GM19193 (cell line): ENCODE results near the gene OXLD1.
A peak's percentile ranks its signal among the peaks of the same experiment; 100 is the strongest.

Experiments used
- POLR2A ChIP-seq: IDR thresholded peaks from 4 replicates; pipeline ENCODE4 v1.6.1; 2011; ENCODE audit not compliant: insufficient read depth, insufficient read length; ENCODE audit errors: extremely low read depth

Gene OXLD1

DNA sequence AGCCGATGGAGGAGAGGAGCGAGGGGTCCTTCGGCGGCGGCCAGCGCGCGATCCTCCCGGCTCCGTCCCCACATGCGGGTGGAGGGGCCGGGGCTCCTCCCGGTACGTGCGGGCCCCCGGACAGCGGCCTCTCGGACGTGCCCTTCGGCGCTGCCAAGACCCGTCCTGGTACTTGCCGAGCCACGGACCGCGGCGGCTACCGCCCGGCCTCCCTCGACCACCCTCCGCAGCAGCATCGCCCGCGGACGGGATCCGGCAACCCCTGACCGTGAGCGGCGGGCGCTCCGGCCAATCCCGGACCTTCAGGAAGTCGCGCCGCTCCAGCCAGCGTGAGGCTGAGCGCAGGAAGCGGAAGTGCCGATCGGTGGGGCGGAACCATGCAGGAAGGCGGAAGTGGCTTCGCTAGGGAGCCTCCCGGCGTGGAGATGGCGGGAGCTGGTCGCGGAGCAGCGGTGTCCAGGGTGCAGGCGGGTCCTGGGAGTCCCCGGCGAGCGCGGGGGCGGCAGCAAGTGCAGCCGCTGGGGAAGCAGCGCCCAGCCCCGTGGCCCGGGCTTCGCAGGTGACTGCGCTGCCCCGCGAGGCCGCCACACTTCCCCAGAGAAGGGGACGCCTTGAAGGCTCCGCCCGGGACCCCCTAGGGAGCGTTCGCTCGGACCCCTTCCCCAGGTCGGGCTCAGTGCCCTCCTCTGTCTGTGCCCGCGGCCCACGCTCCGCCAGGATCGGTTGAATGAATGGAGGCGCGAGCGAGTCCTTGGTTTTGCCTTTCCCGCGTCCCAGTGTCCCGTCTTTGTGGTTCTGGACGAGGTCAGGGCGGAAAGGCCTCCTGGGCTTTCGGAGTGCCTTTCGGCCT lies at the start of gene OXLD1, which contains the start of gene CCDC137:
TSS of gene OXLD1 (minus strand) at position 264 of the 850 bp plus-strand sequence. CDS start at position 236, 28 bp downstream.
TSS of gene CCDC137 (plus strand) at position 396 of the 850 bp plus-strand sequence. CDS start at position 426, 30 bp downstream.
- TF ChIP-seq POLR2A = peak; percentile 98

DNA sequence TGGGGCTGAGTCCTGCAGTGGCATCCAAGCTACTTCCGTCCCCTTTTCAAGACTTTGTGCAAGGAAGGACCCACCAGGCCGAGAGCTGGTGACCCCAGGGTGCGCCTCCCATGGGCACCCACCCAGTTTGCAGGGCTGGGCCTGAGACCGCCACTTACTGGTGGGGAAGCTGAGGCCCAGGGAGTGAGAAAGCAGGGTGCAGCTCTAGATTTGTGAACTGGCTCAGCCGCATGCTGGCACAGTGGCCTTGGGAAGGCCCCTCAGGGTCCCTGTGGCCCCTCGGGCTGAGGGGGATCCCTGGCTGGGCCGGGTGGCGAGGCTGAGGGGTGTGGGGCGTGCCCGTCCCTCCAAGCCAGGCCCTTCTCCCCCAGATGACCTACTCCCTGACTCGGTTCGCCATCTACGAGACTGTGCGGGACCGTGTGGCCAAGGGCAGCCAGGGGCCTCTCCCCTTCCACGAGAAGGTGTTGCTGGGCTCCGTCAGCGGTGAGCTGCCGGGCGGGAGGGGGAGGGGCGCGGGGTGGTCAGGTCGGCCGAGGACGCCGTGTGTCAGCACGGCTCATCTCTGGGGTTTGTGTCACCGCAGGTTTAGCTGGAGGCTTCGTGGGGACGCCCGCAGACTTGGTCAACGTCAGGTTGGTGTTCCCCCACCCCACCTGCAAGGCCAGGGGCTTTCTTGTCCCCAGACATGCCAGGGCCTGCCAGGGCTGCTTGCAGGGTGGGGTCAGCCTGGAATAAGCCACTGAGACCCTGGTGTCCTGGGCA lies 48.9 kb upstream of the OXLD1 start:
- no peak for TF ChIP-seq POLR2A

GRCh38 chr17:81714412-81715106 lies 48.2 kb upstream of the OXLD1 start:
- no peak for TF ChIP-seq POLR2A

DNA sequence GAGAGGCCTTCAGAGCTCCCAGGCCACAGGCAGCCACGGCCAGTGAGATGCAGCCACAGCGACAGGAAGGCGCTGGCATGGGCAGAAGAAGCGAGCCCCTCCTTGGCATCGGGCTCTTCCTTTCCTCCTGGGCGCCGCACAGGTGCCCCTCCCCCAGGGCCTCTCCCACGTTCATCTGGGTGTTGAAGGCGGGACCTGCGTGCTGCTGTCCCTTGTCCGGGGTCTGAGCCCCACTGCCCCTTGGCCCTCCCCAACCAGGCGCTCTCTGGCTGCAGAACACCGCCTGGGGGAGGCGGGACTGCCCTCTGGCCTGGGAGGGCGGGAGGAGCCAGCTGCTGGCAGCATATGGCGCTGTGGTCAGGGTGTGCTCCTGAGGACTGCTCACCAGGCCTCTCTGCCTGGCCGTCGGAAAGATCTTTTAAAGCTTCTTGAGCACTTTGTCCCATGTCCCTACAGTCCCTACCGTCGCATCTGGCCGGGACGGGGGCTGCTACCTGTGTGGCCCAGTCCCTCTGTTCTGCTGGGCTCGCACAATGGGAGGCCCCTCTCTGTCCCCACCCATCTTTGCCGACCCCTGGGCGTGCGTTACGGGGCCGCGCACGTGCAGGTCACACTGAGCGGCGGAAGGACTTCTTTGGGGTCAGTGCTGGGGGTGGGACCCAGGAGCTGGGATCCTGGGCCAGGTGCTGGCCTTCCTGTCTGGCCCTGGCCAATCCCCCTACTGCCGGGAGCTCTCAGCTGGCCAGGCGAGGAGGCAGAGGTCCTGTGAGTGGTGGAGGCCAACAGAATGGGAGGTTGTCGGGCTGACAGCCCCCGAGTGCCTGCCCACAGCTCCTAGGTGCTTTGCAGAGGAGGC lies 47.4 kb upstream of the OXLD1 start:
- no peak for TF ChIP-seq POLR2A

- no peak for TF ChIP-seq POLR2A
Measured at GRCh38 chr17:81713004-81713555, 46.7 kb upstream of the OXLD1 start.

DNA sequence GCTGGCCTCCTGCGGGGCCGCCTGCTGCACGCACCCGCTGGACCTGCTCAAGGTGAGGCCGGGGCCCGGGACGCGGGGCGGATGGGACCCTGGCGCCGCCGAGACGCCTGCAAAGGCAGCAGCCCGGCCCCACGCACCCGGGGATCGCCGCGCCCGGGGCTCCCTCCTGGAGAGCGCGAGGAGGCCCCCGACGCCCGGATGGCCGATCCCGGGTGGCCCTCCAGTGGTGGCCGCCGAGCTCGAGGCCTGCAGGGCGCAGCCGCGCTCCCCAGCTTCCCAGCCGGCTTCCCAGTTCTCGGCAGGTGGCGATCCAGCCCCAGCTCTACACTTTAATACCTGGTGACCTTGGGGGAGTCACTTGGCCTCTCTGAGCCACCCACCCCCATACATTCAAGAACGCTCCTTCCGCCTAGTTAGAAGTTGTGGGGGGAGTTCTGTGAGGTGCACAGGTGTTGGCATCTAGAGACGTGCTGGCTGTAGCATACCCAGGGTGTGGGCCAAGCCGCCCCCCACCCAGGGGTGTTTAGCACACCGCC lies 46.1 kb upstream of the OXLD1 start:
- TF ChIP-seq POLR2A = no peak

DNA sequence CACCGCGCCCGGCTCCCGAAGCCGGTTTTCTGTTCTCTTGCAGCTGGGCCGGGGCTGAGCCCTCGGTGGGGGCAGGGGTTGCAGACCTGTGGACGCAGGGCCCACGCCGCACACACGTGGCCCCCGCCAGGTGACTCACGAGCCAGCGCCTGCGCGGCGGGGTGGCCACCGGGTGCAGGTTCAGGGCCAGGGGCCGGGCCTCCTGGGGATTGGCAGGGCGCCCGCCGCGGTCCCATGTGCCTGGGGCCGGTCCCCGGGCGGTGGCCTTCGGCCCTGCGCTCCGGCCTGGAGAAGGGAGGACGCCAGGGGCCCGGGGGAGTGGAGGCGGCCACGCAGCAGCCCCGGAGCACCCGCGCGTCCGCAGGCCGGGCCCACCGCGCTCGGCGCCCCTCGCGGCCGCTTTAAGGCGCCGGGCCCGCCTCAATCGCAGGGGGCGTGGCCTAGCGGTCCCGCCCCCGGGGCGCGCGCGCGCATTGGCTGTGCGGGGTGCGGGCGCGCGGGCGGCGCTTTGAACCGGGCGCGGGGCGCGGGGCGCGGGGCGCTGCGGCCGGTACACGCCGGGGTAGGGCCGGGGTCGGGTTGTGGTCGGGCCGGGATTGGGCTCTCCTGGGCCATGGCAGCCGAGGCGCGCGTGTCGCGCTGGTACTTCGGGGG lies 45.5 kb upstream of the OXLD1 start, which contains the start of gene SLC25A10:
TSS of gene SLC25A10 (plus strand) at position 471 of the 654 bp plus-strand sequence. CDS start at position 614, 143 bp downstream.
- TF ChIP-seq POLR2A = no peak

DNA sequence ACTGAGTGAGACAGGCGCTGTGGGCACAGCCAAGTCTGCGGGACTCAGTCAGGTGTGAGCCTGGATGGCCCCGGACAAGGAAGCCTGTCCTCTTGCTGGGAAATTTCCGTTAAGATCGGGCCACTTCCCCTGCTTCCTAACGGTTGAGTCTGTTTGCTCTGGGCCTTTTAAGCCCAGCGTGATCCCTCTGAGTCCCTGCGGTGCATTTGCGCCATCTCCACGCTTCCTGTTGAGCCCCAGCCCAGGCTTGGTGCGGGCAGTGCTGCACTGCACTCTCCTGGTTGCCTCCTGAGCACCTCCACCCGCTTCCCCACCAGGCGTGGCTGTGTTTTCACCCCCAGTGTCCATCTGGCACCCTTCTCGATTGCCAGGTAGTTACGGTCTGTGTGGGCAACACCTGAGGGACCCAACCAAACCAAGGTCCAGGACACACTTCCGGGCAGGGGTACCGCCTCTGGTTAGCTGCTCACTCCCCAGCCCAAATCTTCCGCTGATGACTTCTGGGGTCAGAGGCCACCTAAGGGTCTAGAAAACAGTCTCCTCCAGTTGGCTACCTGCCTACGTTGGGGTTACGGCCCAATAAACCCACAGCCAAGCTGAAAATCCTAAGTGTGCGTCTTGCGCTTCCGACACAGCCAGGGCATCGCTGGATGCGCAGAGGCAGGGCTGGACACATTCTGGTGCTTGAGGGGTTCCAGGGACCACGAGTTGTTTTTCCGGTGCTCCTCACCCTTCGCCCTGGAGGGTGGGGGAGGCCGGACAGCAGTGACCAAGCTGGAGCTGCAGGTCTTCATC lies 44.3 kb upstream of the OXLD1 start:
- no peak for TF ChIP-seq POLR2A

- TF ChIP-seq POLR2A = no peak
Measured at GRCh38 chr17:81708739-81709185, 42.4 kb upstream of the OXLD1 start.

GRCh38 chr17:81707725-81708646 lies 41.6 kb upstream of the OXLD1 start:
- peak; percentile 6 for TF ChIP-seq POLR2A
